ENCODE measurements around the gene C16orf90. TPM values are rescaled to one million over a fixed set of nuclear protein-coding genes. Genes with fewer than 3 reads are reported as not detected.
"Not testable (repeated sequence)": the region's sequence is repeated elsewhere in the genome, so short reads cannot be mapped to it uniquely, and the experiment has no call there.

C16orf90 gene
- total and polyA plus RNA-seq, 7 experiments from 2014 or later: not detected

DNA sequence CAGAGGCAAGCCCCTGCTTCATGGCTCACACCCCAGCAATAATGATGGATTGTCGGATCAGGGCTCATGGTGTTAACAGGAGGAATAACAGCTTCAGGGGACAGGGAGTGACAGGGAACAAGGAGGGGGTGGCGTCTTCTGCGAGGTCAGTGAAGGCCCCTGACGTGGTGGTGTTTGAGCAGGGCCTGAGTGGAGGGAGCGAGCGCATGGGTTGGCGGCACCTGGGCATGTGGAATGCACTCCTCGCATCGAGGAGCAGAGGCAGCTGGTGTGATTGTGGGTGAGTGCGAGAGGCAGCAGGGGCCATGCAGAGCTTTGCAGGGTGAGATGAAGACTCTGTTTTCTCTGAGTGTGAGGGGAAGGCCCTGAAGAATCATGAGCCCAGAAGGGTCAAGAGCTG is 38.8 kb upstream of the C16orf90 start:
- no peak for DNase-seq
- Mint-ChIP-seq H3K4me3 (no peak overlapping the region), H3K27ac (peak overlapping the region; percentile 15 to 89 (median 82)), H3K4me1 (peaks cover 4 to 19% (median 11%) of the 10 kb centered on the region in 7 donors), H3K9me3 (peaks cover 0 to under 1% (median 0%) of the 10 kb centered on the region in 11 donors), H3K36me3 (peaks cover 5 to 41% (median 31%) of the 10 kb centered on the region in 5 donors), H3K27me3 (no peaks in the 10 kb centered on the region)
- H3K36me3 ChIP-seq (ENCODE audit: control insufficient read depth in 2 of 3, insufficient read depth in 3 of 3, low read length in 3 of 3): peaks cover 6 to 61% (median 26%) of the 10 kb centered on the region in 3 experiments
- no peak overlapping the region for H3K4me3 ChIP-seq (ENCODE audit: low read length)
- no peaks in the 10 kb centered on the region for H3K9me3 ChIP-seq (ENCODE audit: control insufficient read depth in 2 of 3, low read length in 3 of 3)
- no peaks in the 10 kb centered on the region for H3K27me3 ChIP-seq (ENCODE audit: control insufficient read depth in 2 of 2, insufficient read depth in 2 of 2, low read length in 2 of 2)
- H3K4me1 ChIP-seq (ENCODE audit: control insufficient read depth in 2 of 2, insufficient read depth in 2 of 2, low read length in 2 of 2): no peaks in the 10 kb centered on the region
- peak overlapping the region; percentile 3 for H3K27ac ChIP-seq (ENCODE audit: low read depth, low read length)
- POLR2A ChIA-PET: interaction anchor here (0.6 to 0.9 kb wide), 2 partner anchors 17 to 261 kb away, joined by 3 read pairs; no protein-coding TSS in a partner anchor
- CTCF ChIA-PET: interaction anchor here (0.8 kb wide), 1 partner anchor 1422 kb away, joined by 3 read pairs; no protein-coding TSS in a partner anchor
- ATAC-seq: no peak
- intact Hi-C loops (cut with micrococcal nuclease): no loop called here

DNA sequence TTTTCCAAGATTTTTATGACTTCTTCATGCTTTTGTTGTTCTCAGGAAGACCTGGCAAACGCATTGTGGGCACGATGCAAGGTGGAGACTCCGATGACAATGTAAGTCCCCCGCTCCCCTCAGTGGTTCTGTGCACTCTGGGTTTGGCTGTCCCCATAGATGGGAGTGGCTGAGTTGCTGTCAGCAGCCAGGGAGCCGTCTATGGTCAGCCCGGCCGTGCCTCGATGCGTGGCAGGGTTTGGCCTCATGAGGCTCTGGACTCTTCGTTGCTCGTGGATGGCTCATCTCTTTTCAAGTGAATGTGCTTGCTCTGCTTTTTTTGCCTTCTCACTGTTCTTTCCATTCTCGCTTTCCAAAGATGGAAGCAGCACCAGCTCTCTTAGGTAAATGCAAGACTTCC is 37.5 kb upstream of the C16orf90 start:
- no peaks in the 10 kb centered on the region for H3K4me1 ChIP-seq (ENCODE audit: control insufficient read depth in 2 of 2, insufficient read depth in 2 of 2, low read length in 2 of 2)
- no peaks in the 10 kb centered on the region for H3K9me3 ChIP-seq (ENCODE audit: control insufficient read depth in 2 of 3, low read length in 3 of 3)
- H3K4me3 Mint-ChIP-seq: no peak overlapping the region
- H3K27me3 ChIP-seq (ENCODE audit: control insufficient read depth in 2 of 2, insufficient read depth in 2 of 2, low read length in 2 of 2): no peaks in the 10 kb centered on the region
- peaks cover 7 to 27% (median 18%) of the 10 kb centered on the region in 7 donors for H3K4me1 Mint-ChIP-seq
- DNase-seq (no peak), ATAC-seq (no peak)
- ChIA-PET CTCF (no interaction called here), POLR2A (interaction anchor here (1.1 kb wide), 1 partner anchor 23 kb away, joined by 3 read pairs; no protein-coding TSS in a partner anchor)
- no peak overlapping the region for H3K4me3 ChIP-seq (ENCODE audit: low read length)
- intact Hi-C loops (cut with micrococcal nuclease): no loop called here
- no peak overlapping the region for H3K27ac ChIP-seq (ENCODE audit: low read depth, low read length)
- H3K9me3 Mint-ChIP-seq: peaks cover 0 to 2% (median 0%) of the 10 kb centered on the region in 11 donors
- peaks cover 6 to 64% (median 26%) of the 10 kb centered on the region in 3 experiments for H3K36me3 ChIP-seq (ENCODE audit: control insufficient read depth in 2 of 3, insufficient read depth in 3 of 3, low read length in 3 of 3)
- peak overlapping the region in 4 of 9 donors; percentile 10 to 82 (median 76) for H3K27ac Mint-ChIP-seq
- H3K36me3 Mint-ChIP-seq: peaks cover 5 to 48% (median 37%) of the 10 kb centered on the region in 5 donors
- H3K27me3 Mint-ChIP-seq: no peaks in the 10 kb centered on the region

DNA sequence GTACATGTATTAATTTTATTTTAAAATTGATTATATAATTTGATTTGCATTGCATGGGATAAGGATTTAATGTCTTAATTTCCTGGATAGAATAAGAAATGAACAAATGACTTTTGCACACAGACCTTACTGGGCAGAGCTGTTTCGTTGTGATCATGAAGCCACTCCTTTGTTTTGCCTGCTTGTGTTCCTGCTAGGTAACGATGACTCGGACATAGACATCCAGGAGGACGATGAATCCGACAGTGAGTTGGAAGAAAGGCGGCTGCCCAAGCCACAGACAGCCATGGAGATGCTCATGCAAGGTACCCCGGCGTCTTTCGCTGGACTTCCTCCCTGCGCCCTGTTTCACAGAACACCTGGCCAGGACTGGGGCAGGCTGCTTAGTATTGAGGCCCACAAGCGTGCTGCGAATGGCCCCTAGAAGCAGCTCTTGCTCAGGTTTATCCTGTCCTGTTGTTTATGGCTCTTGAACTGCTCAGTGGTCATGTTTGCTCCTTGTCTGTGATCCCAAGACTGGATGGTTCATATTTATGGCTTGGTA is 35.2 kb upstream of the C16orf90 start:
- no peaks in the 10 kb centered on the region for H3K4me1 ChIP-seq (ENCODE audit: control insufficient read depth in 2 of 2, insufficient read depth in 2 of 2, low read length in 2 of 2)
- peak overlapping the region in 2 of 9 donors; percentile 17 to 56 for H3K27ac Mint-ChIP-seq
- ChIA-PET CTCF (interaction anchor here (0.7 kb wide), 1 partner anchor 87 kb away, joined by 3 read pairs; the partner anchor contains the start of genes NAA60 and ZNF597), POLR2A (no interaction called here)
- H3K36me3 Mint-ChIP-seq: peaks cover 0 to 45% (median 36%) of the 10 kb centered on the region in 5 donors
- H3K36me3 ChIP-seq (ENCODE audit: control insufficient read depth in 2 of 3, insufficient read depth in 3 of 3, low read length in 3 of 3): peaks cover 6 to 53% (median 19%) of the 10 kb centered on the region in 3 experiments
- intact Hi-C loops (cut with micrococcal nuclease): no loop called here
- H3K27me3 Mint-ChIP-seq: no peaks in the 10 kb centered on the region
- no peak overlapping the region for H3K4me3 Mint-ChIP-seq
- H3K4me1 Mint-ChIP-seq: peaks cover 12 to 40% (median 32%) of the 10 kb centered on the region in 7 donors
- ATAC-seq: no peak
- no peaks in the 10 kb centered on the region for H3K27me3 ChIP-seq (ENCODE audit: control insufficient read depth in 2 of 2, insufficient read depth in 2 of 2, low read length in 2 of 2)
- no peak overlapping the region for H3K4me3 ChIP-seq (ENCODE audit: low read length)
- no peaks in the 10 kb centered on the region for H3K9me3 ChIP-seq (ENCODE audit: control insufficient read depth in 2 of 3, low read length in 3 of 3)
- no peak for DNase-seq
- H3K27ac ChIP-seq (ENCODE audit: low read depth, low read length): no peak overlapping the region
- peaks cover 0 to 2% (median 0%) of the 10 kb centered on the region in 11 donors for H3K9me3 Mint-ChIP-seq

DNA sequence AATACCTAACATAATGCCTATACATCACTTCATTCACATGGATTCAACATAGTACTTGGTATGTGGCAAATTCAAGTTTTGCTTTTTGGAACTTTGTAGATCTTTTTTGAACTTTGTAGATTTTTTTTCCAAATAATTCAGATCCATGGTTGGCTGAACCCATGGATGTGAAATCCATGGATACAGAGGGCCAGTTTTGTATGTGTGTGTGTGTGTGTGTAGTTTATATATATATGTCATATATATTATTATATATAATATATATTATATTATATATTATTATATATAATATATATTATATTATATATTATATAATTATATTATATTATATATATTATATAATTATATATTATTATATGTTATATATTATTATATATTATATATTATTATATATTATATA is 33.9 kb upstream of the C16orf90 start:
- CTCF ChIA-PET: no interaction called here
- intact Hi-C loops (cut with micrococcal nuclease): no loop called here
- ATAC-seq (no peak), DNase-seq (no peak)
- Mint-ChIP-seq H3K9me3 (peaks cover 0 to 2% (median 0%) of the 10 kb centered on the region in 11 donors), H3K4me3 (no peak overlapping the region), H3K4me1 (peaks cover 9 to 42% (median 29%) of the 10 kb centered on the region in 7 donors), H3K36me3 (peaks cover 0 to 35% (median 31%) of the 10 kb centered on the region in 5 donors), H3K27me3 (no peaks in the 10 kb centered on the region), H3K27ac (peak overlapping the region in 1 of 9 donors; percentile 29)
- Histone ChIP-seq H3K4me3 (ENCODE audit: low read length) (no peak overlapping the region), H3K4me1 (ENCODE audit: control insufficient read depth in 2 of 2, insufficient read depth in 2 of 2, low read length in 2 of 2) (no peaks in the 10 kb centered on the region), H3K27ac (ENCODE audit: low read depth, low read length) (no peak overlapping the region), H3K36me3 (ENCODE audit: control insufficient read depth in 2 of 3, insufficient read depth in 3 of 3, low read length in 3 of 3) (peaks cover 6 to 51% (median 26%) of the 10 kb centered on the region in 3 experiments), H3K9me3 (ENCODE audit: control insufficient read depth in 2 of 3, low read length in 3 of 3) (no peaks in the 10 kb centered on the region), H3K27me3 (ENCODE audit: control insufficient read depth in 2 of 2, insufficient read depth in 2 of 2, low read length in 2 of 2) (no peaks in the 10 kb centered on the region)
- POLR2A ChIA-PET: interaction anchor here (1.2 kb wide), 1 partner anchor 41 kb away, joined by 5 read pairs; no protein-coding TSS in a partner anchor

DNA sequence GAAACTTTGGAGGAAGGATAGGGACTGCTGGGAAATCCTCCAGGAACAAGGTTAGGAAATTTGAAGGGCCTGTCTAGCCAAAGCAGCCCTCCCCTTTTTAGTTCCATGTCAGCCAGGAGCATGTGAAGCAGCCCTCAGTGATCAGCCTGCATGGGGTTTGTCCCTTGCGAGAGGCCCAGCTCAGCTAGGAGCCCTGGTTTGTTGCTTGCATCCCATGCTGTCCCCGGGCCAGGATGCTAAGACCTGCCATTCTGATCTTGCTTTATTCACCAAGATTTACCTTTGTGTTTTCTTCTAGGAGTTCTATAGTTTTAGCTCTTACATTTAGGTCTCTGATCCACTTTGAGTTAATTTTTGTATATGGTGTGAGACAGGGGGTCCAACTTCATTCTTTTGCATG is 33.1 kb upstream of the C16orf90 start:
- peak overlapping the region in 6 of 9 donors; percentile 24 to 88 (median 68) for H3K27ac Mint-ChIP-seq
- H3K4me1 ChIP-seq (ENCODE audit: control insufficient read depth in 2 of 2, insufficient read depth in 2 of 2, low read length in 2 of 2): no peaks in the 10 kb centered on the region
- H3K36me3 Mint-ChIP-seq: peaks cover 0 to 33% (median 25%) of the 10 kb centered on the region in 5 donors
- peaks cover 0 to 2% (median 0%) of the 10 kb centered on the region in 11 donors for H3K9me3 Mint-ChIP-seq
- intact Hi-C loops (cut with micrococcal nuclease): no loop called here
- no peak overlapping the region for H3K4me3 Mint-ChIP-seq
- peaks cover 9 to 38% (median 26%) of the 10 kb centered on the region in 7 donors for H3K4me1 Mint-ChIP-seq
- ChIA-PET POLR2A (interaction anchor here (0.6 to 1.2 kb wide), 2 partner anchors 31 to 42 kb away, joined by 3 to 5 read pairs; no protein-coding TSS in a partner anchor), CTCF (interaction anchor here (0.8 kb wide), 1 partner anchor 149 kb away, joined by 3 read pairs; no protein-coding TSS in a partner anchor)
- H3K27me3 Mint-ChIP-seq: no peaks in the 10 kb centered on the region
- H3K9me3 ChIP-seq (ENCODE audit: control insufficient read depth in 2 of 3, low read length in 3 of 3): no peaks in the 10 kb centered on the region
- H3K27ac ChIP-seq (ENCODE audit: low read depth, low read length): no peak overlapping the region
- ATAC-seq: no peak
- peaks cover 6 to 53% (median 19%) of the 10 kb centered on the region in 3 experiments for H3K36me3 ChIP-seq (ENCODE audit: control insufficient read depth in 2 of 3, insufficient read depth in 3 of 3, low read length in 3 of 3)
- no peak for DNase-seq
- no peak overlapping the region for H3K4me3 ChIP-seq (ENCODE audit: low read length)
- no peaks in the 10 kb centered on the region for H3K27me3 ChIP-seq (ENCODE audit: control insufficient read depth in 2 of 2, insufficient read depth in 2 of 2, low read length in 2 of 2)

DNA sequence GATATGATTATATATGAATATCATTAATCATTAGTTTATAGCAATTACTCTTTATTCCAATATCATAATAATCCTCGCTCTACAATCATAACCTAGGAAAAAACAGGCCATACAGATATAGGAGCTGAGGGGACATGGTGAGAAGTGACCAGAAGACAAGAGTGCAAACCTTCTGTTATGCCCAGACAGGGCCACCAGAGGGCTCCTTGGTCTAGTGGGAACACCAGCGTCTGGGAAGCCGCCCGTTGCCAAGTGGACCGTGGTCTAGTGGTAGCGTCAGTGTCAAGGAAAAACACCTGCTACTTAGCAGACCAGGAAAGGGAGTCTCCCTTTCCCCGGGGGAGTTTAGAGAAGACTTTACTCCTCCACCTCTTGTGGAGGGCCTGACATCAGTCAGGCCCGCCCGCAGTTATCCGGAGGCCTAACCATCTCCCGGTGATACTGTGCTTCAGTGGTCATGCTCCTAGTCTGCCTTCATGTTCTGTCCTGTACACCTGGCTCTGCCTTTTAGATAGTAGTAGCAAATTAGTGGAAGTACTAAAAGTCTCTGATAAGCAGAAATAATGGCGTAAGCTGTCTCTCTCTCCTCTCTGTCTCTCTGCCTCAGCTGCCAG is 32.0 kb upstream of the C16orf90 start:
- not testable (repeated sequence) for H3K4me3 ChIP-seq (ENCODE audit: low read length); H3K4me3 Mint-ChIP-seq; ATAC-seq; H3K27me3 Mint-ChIP-seq; H3K27ac ChIP-seq (ENCODE audit: low read depth, low read length); H3K27me3 ChIP-seq (ENCODE audit: control insufficient read depth in 2 of 2, insufficient read depth in 2 of 2, low read length in 2 of 2); H3K9me3 ChIP-seq (ENCODE audit: control insufficient read depth in 2 of 3, low read length in 3 of 3); H3K9me3 Mint-ChIP-seq; H3K4me1 ChIP-seq (ENCODE audit: control insufficient read depth in 2 of 2, insufficient read depth in 2 of 2, low read length in 2 of 2)
- H3K36me3 ChIP-seq (ENCODE audit: control insufficient read depth in 2 of 3, insufficient read depth in 3 of 3, low read length in 3 of 3): peaks cover 6 to 52% (median 8%) of the 10 kb centered on the region in 3 experiments
- peaks cover 9 to 38% (median 26%) of the 10 kb centered on the region in 7 donors for H3K4me1 Mint-ChIP-seq
- peaks cover 0 to 39% (median 31%) of the 10 kb centered on the region in 5 donors for H3K36me3 Mint-ChIP-seq
- H3K27ac Mint-ChIP-seq: peak overlapping the region in 4 of 9 donors; percentile 36 to 88 (median 64)
- DNase-seq: peak in 4 of 9 donors; percentile 15 to 50 (median 22)
- ChIA-PET CTCF (interaction anchor here (0.7 to 1.1 kb wide), 4 partner anchors 12 to 428 kb away, joined by 3 to 4 read pairs (median 4); no protein-coding TSS in a partner anchor), POLR2A (interaction anchor here (0.7 kb wide), 1 partner anchor 26 kb away, joined by 3 read pairs; no protein-coding TSS in a partner anchor)
- intact Hi-C loops (cut with micrococcal nuclease): loop anchor here in 1 of 2 donors (1.0 kb wide), 2 partner anchors 138 to 353 kb away; partner anchors contain the start of gene CREBBP

All from naive thymus-derived CD4-positive, alpha-beta T cell (primary cell).